GM12878 (cell line): Measurements from ENCODE around the gene CD163L1. TPM values are rescaled to one million over a fixed set of nuclear protein-coding genes. Genes with fewer than 3 reads are reported as not detected.

ENCODE experiments used
- ATAC-seq: fragments of 200-7000 bp; cut with Tn5 transposase; 3 replicates; pipeline ENCODE4 v1.9.1; 2020; ENCODE audit warnings: mild to moderate bottlenecking, moderate library complexity
- BruUV-seq: library from RNA; stranded (reverse); fragments of 400-500 nt; replicated peaks from 2 replicates; lab custom pipeline; 2021; lab: Mats Ljungman, UMichigan
- CTCF ChIA-PET: fragments of 300-600 bp; sonication (Branson Sonifier 250); formaldehyde crosslinking; extraction: SDS; loops from one replicate; lab custom pipeline; 2021; ENCODE audit warnings: inconsistent platforms; lab: Yijun Ruan, JAX
- POLR2A ChIA-PET: fragments of 350-600 bp; formaldehyde crosslinking; extraction: SDS; loops from one replicate; lab custom pipeline; 2021; ENCODE audit warnings: inconsistent platforms; lab: Charles Lee
- RAD21 ChIA-PET: fragments of 300-600 bp; sonication (Branson Sonifier 250); formaldehyde crosslinking; loops from one replicate; lab custom pipeline; 2023; ENCODE audit warnings: antibody characterized with exemption; ENCODE audit not compliant: unreplicated experiment; lab: Charles Lee
- SMC1A ChIA-PET: fragments of 300-600 bp; sonication (Branson Sonifier 250); formaldehyde crosslinking; loops from one replicate; lab custom pipeline; 2023; ENCODE audit not compliant: unreplicated experiment, uncharacterized antibody; lab: Charles Lee
- DNase-seq: peaks from one replicate; pipeline ENCODE4 v3.0.0-alpha.2; 2011; ENCODE audit warnings: low read depth, low spot score
- FAIRE-seq: peaks from 3 replicates; lab custom pipeline; 2011; peaks lifted over from hg19 to GRCh38; lab: Jason Lieb, UNC
- H2AFZ ChIP-seq: 2 replicates; pipeline ENCODE4 v1.6.0; 2011; ENCODE audit warnings: low read depth, low read length, control low read depth; ENCODE audit not compliant: control insufficient read depth
- H3K27ac ChIP-seq: 2 replicates; pipeline ENCODE4 v1.5.1; 2011; ENCODE audit warnings: control low read depth; ENCODE audit not compliant: control insufficient read depth, insufficient read depth
- H3K27me3 ChIP-seq, 2 experiments: replicated peaks in 1 of 2; 2 replicates each; pipeline versions ENCODE4 v1.6.0 to v1.6.1; 2011; ENCODE audit warnings: low read length in 1 of 2; ENCODE audit not compliant: control insufficient read depth in 2 of 2, insufficient read depth in 2 of 2
- H3K36me3 ChIP-seq, 2 experiments: 2 replicates each; pipeline ENCODE4 v1.5.1; 2011; ENCODE audit warnings: low read length in 1 of 2; ENCODE audit not compliant: control insufficient read depth in 2 of 2, insufficient read depth in 2 of 2
- H3K4me1 ChIP-seq: 2 replicates; pipeline ENCODE4 v1.6.1; 2011; ENCODE audit warnings: mild to moderate bottlenecking, low read length, moderate library complexity, mixed read lengths; ENCODE audit not compliant: control insufficient read depth, insufficient read depth
- H3K4me2 ChIP-seq: 2 replicates; pipeline ENCODE4 v1.6.0; 2011; ENCODE audit warnings: control low read depth; ENCODE audit not compliant: control insufficient read depth, insufficient read depth
- H3K4me3 ChIP-seq: fragments of 200-600 bp; sonication (generic); 2 replicates; pipeline ENCODE4 v1.5.1; 2016
- H3K79me2 ChIP-seq: 2 replicates; pipeline ENCODE4 v1.6.0; 2011; ENCODE audit warnings: low read length; ENCODE audit not compliant: control insufficient read depth, insufficient read depth
- H3K9ac ChIP-seq: 2 replicates; pipeline ENCODE4 v1.8.0; 2011; ENCODE audit warnings: low read length, control low read depth, mixed read lengths; ENCODE audit not compliant: control insufficient read depth, insufficient read depth
- H3K9me3 ChIP-seq: replicated peaks from 3 replicates; pipeline ENCODE4 v1.5.1; 2011; ENCODE audit warnings: mild to moderate bottlenecking, low read length; ENCODE audit not compliant: control insufficient read depth, insufficient read depth
- H4K20me1 ChIP-seq: 2 replicates; pipeline ENCODE4 v1.6.0; 2011; ENCODE audit not compliant: control insufficient read depth, insufficient read depth
- CHD2 ChIP-seq: IDR thresholded peaks from 2 replicates; pipeline ENCODE4 v1.6.1; 2011; ENCODE audit warnings: low read depth, low read length, improper control_type of control experiment, borderline replicate concordance
- CREB1 ChIP-seq: IDR thresholded peaks from 2 replicates; pipeline ENCODE4 v1.6.1; 2012; ENCODE audit warnings: low read depth, mild to moderate bottlenecking, inconsistent platforms
- HDAC2 ChIP-seq: fragments of 200-600 bp; sonication (generic); IDR thresholded peaks from 2 replicates; pipeline ENCODE4 v1.6.1; 2017
- IRF5 ChIP-seq: fragments of 450-650 bp; IDR thresholded peaks from 2 replicates; pipeline ENCODE4 v1.6.1; 2017; ENCODE audit warnings: borderline replicate concordance
- KDM1A ChIP-seq: fragments of 200-600 bp; sonication (generic); IDR thresholded peaks from 2 replicates; pipeline ENCODE4 v1.6.1; 2016; ENCODE audit warnings: borderline replicate concordance
- MEF2A ChIP-seq: IDR thresholded peaks from 2 replicates; pipeline ENCODE4 v1.6.1; 2011; ENCODE audit warnings: low read depth, mild to moderate bottlenecking, low read length, moderate library complexity; ENCODE audit not compliant: insufficient read depth
- PML ChIP-seq: IDR thresholded peaks from 2 replicates; pipeline ENCODE4 v1.6.1; 2012; ENCODE audit warnings: low read length, inconsistent platforms
- POLR2AphosphoS2 ChIP-seq: IDR thresholded peaks from 2 replicates; pipeline ENCODE4 v1.6.1; 2011; ENCODE audit warnings: low read depth, mild to moderate bottlenecking, low read length, improper control_type of control experiment, moderate library complexity
- YBX1 ChIP-seq: fragments of 450-650 bp; IDR thresholded peaks from 2 replicates; pipeline ENCODE4 v1.6.1; 2016; ENCODE audit warnings: antibody characterized with exemption
- WGBS: methylation state at CpG from one replicate; pipeline ENCODE4 v1.1.6; 2016; ENCODE audit warnings: low lambda C conversion rate; ENCODE audit not compliant: insufficient replicate concordance, insufficient coverage; ENCODE audit errors: missing lambda C conversion rate; 5-methylcytosine and 5-hydroxymethylcytosine counted together
- in situ Hi-C: fragments of 300-500 bp; cut with MboI; formaldehyde crosslinking; loops from 9 replicates; pipeline ENCODE4 v1.14.3; 2018; ENCODE audit warnings: mixed read lengths
- intact Hi-C: fragments of 100-400 bp; cut with micrococcal nuclease; formaldehyde crosslinking; loops from one replicate; pipeline ENCODE4 v1.14.2; 2022; ENCODE audit not compliant: unreplicated experiment
- polyA plus RNA-seq, 11 experiments: library from polyadenylated mRNA; depleted of rRNA in 4 of 11; unstranded in 6 of 11; stranded (reverse) in 5 of 11; fragments of >200 nt; fragmentation: Nextera tagmentation in 4 of 11; fragmentation: Illumina TruSeq in 1 of 11; extraction: Ambion mirVana in 4 of 11; extraction: Trizol in 1 of 11; gene quantifications; 1 replicate in 1 of 11; 2 replicates in 10 of 11; pipeline versions ENCODE4 v1.2.1 to v1.2.3, GENCODE V29; 2011 to 2016; ENCODE audit warnings: inconsistent platforms in 2 of 11, missing spikeins in 2 of 11, low read depth in 1 of 11
- total RNA-seq, 4 experiments: library from RNA; depleted of rRNA in 3 of 4; stranded (reverse); fragments of >200 nt in 3 of 4; fragmentation: Illumina TruSeq in 1 of 4; extraction: Trizol in 1 of 4; gene quantifications; 2 replicates each; pipeline versions ENCODE4 v1.2.1 to v1.2.3, GENCODE V29; 2013 to 2021

The CD163L1 gene
- total and polyA plus RNA-seq, 10 of the 15 experiments (the other 5 are each of a cell fraction or from before 2014, with no cell fraction given): 0.49 to 2.9 (median 1.6) TPM; not detected in 1

GRCh38 chr12:7451756-7452155, 7.8 kb upstream of the CD163L1 start (continued):
- TF ChIP-seq CHD2 (no peak), YBX1 (no peak), MEF2A (no peak), CREB1 (no peak), PML (no peak), IRF5 (no peak), POLR2AphosphoS2 (no peak)

- SMC1A ChIA-PET: no interaction called here
Measured at GRCh38 chr12:7450667-7451066, 6.7 kb upstream of the CD163L1 start.

More at GRCh38 chr12:7450667-7451066, 6.7 kb upstream of the CD163L1 start:
- intact Hi-C loops (no loop called here), in situ Hi-C loops (no loop called here)
- H3K27ac ChIP-seq: no peak overlapping the region
- no peak for TF ChIP-seq HDAC2
- TF ChIP-seq KDM1A: no peak
- no peaks in the 10 kb centered on the region for H3K9me3 ChIP-seq
- H3K36me3 ChIP-seq: no peaks in the 10 kb centered on the region
- ChIA-PET POLR2A (no interaction called here), CTCF (interaction anchor here (1.5 kb wide), 1 partner anchor 10 kb away, joined by 4 read pairs; no protein-coding TSS in a partner anchor), RAD21 (no interaction called here)
- H3K27me3 ChIP-seq: no peaks in the 10 kb centered on the region
- no peak overlapping the region for H3K9ac ChIP-seq
- no peaks in the 10 kb centered on the region for H3K4me1 ChIP-seq
- DNase-seq (no peak), ATAC-seq (no peak), FAIRE-seq (no peak)
- BruUV-seq: no TSS peak
- no peaks in the 10 kb centered on the region for H3K79me2 ChIP-seq
- H3K4me2 ChIP-seq: no peak overlapping the region
- WGBS: 46% methylated on average over 7 of the region's 7 CpGs
- H2AFZ ChIP-seq: no peak overlapping the region
- H3K4me3 ChIP-seq: no peak overlapping the region
- no peaks in the 10 kb centered on the region for H4K20me1 ChIP-seq
